Skin of body (tissue), 2 donors: ENCODE data around the gene JAG1. TPM values are rescaled to one million over a fixed set of nuclear protein-coding genes. Genes with fewer than 3 reads are reported as not detected.

ENCODE experiments used
- small RNA-seq: library from RNA; depleted of rRNA; stranded (forward); fragments of <200 nt; gene quantifications from one replicate; pipeline ENCODE3, GENCODE V24; 2014; ENCODE audit warnings: low replicate concordance
- total RNA-seq: library from RNA; depleted of rRNA; stranded (reverse); fragments of >200 nt; gene quantifications from one replicate; pipeline ENCODE4 v1.2.3, GENCODE V29; 2014

Gene JAG1
- total RNA-seq, 1 donor from 2014 or later, result 133 TPM

Small RNA genes within 50 kb of the gene (small RNA-seq; reads per million reads assigned to genes)
- not detected for gene MIR6870

Other genes starting within 250 kb of the JAG1 start
- 7.9 TPM for gene MKKS, start 239.8 kb downstream of the JAG1 start, total RNA-seq
- 6.8 TPM for gene SLX4IP, start 238.7 kb downstream of the JAG1 start, total RNA-seq